Left kidney (tissue), 2 donors: ENCODE results near the gene TNNC1. TPM values are rescaled to one million over a fixed set of nuclear protein-coding genes. Genes with fewer than 3 reads are reported as not detected.

Experiments used
- DNase-seq: peaks from one replicate; pipeline ENCODE4 v3.0.0-alpha.2; 2013
- polyA plus RNA-seq: library from polyadenylated mRNA; unstranded; fragments of 120-200 nt; gene quantifications from one replicate; pipeline ENCODE4 v1.2.1, GENCODE V29; 2013; ENCODE audit not compliant: insufficient read length

Gene TNNC1
- polyA plus RNA-seq, 1 donor = 6.2 TPM

- DNase-seq = no peak
These were observed 33.4 kb upstream of the TNNC1 start for GRCh38 chr3:52487050-52487787.

GRCh38 chr3:52484680-52485461 is 31.0 kb upstream of the TNNC1 start:
- no peak for DNase-seq

GRCh38 chr3:52483577-52484381 is 29.9 kb upstream of the TNNC1 start:
- DNase-seq = peak; percentile 24

GRCh38 chr3:52483081-52483480 is 29.2 kb upstream of the TNNC1 start:
- no peak for DNase-seq

- DNase-seq = no peak
These were observed 28.1 kb upstream of the TNNC1 start for GRCh38 chr3:52481819-52482521.

- DNase-seq = no peak
These were observed 27.2 kb upstream of the TNNC1 start for GRCh38 chr3:52480768-52481715.

GRCh38 chr3:52479877-52480575 is 26.2 kb upstream of the TNNC1 start:
- no peak for DNase-seq

- no peak for DNase-seq
These were observed 25.4 kb upstream of the TNNC1 start for GRCh38 chr3:52479037-52479876.

- no peak for DNase-seq
These were observed 23.9 kb upstream of the TNNC1 start for GRCh38 chr3:52477796-52478095.

- DNase-seq = no peak
These were observed 23.4 kb upstream of the TNNC1 start for GRCh38 chr3:52477076-52477795.

- DNase-seq = no peak
These were observed 19.2 kb upstream of the TNNC1 start for GRCh38 chr3:52473026-52473425.

- DNase-seq = no peak
These were observed 18.6 kb upstream of the TNNC1 start for GRCh38 chr3:52472239-52473000.

GRCh38 chr3:52471371-52472238 is 17.8 kb upstream of the TNNC1 start:
- DNase-seq = no peak

GRCh38 chr3:52470920-52471319 is 17.1 kb upstream of the TNNC1 start:
- no peak for DNase-seq

- DNase-seq = no peak
These were observed 15.2 kb upstream of the TNNC1 start for GRCh38 chr3:52469001-52469400.

GRCh38 chr3:52468336-52468735 is 14.5 kb upstream of the TNNC1 start:
- no peak for DNase-seq

- DNase-seq = no peak
These were observed 9.6 kb upstream of the TNNC1 start for GRCh38 chr3:52463416-52463815.
